ENCODE data around the gene TRAPPC14. TPM values are rescaled to one million over a fixed set of nuclear protein-coding genes. Genes with fewer than 3 reads are reported as not detected.

Gene TRAPPC14
- total and polyA plus RNA-seq, 2 of the 8 experiments (the other 6 are each of a cell fraction or from before 2014, with no cell fraction given), result 11.9 to 22.1 TPM

DNA sequence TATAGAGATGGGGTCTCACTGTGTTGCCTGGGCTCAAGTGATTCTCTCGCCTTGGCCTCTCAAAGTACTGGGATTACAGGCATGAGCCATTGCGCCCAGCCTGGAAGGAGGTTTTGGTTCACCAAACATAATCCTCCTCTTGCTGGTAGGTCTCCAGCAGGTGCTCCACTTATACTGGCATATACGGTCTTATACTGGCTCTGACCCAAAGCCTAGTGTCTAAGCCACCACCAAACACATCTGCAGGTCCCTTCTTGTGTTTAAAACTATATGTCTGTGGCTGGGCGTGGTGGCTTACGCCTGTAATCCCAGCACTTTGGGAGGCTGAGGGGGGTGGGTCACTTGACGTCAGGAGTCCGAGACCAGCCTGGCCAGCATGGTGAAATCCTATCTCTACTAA, 26.4 kb downstream of the TRAPPC14 start:
- Histone ChIP-seq H3K36me3 (ENCODE audit: control insufficient read depth in 2 of 4, insufficient read depth in 4 of 4, low read length in 3 of 4) (no peaks in the 10 kb centered on the region), H4K20me1 (replicated peaks in 1 of 2; ENCODE audit: control insufficient read depth in 1 of 2, insufficient read depth in 2 of 2, low read length in 2 of 2) (no peaks in the 10 kb centered on the region), H3K27me3 (replicated peaks in 1 of 4; ENCODE audit: control insufficient read depth in 3 of 4, extremely low read depth in 1 of 4, insufficient read depth in 3 of 4, low read length in 3 of 4) (peaks cover 0 to 11% (median 0%) of the 10 kb centered on the region in 4 experiments; a peak in 2 of 7 replicates), H2BK120ac (replicated peaks; ENCODE audit: low read depth, low read length) (no peak overlapping the region), H3K23me2 (ENCODE audit: low read depth, low read length) (peaks cover 8% of the 10 kb centered on the region; the same call in 1 of the 2 replicates), H3K4me2 (ENCODE audit: insufficient read depth in 1 of 2, low read depth in 2 of 2, low read length in 2 of 2) (no peak overlapping the region), H3K18ac (ENCODE audit: extremely low read depth, low read length) (no peak overlapping the region), H4K5ac (ENCODE audit: insufficient read length, low read depth, low read length) (no peak overlapping the region), H3K4ac (replicated peaks; ENCODE audit: insufficient read length, low read depth, low read length) (no peak overlapping the region), H3K4me3 (ENCODE audit: extremely low read depth in 1 of 4, insufficient read depth in 2 of 4, low read depth in 3 of 4, low read length in 4 of 4) (no peak overlapping the region), H3K79me2 (ENCODE audit: control insufficient read depth in 1 of 2, insufficient read depth in 2 of 2, low read length in 2 of 2) (no peaks in the 10 kb centered on the region), H4K91ac (replicated peaks; ENCODE audit: insufficient read length, low read length) (no peak overlapping the region), H2BK15ac (ENCODE audit: low read length) (no peak overlapping the region), H3K56ac (replicated peaks; ENCODE audit: insufficient read length, low read depth, low read length) (no peak overlapping the region), H3K9ac (replicated peaks in 1 of 4; ENCODE audit: extremely low read depth in 1 of 4, low read depth in 3 of 4, low read length in 3 of 4) (no peak overlapping the region), H3K23ac (ENCODE audit: insufficient read length) (no peak overlapping the region), H3K79me1 (ENCODE audit: low read depth, low read length) (no peaks in the 10 kb centered on the region), H3K4me1 (replicated peaks in 1 of 4; ENCODE audit: control insufficient read depth in 3 of 4, insufficient read depth in 4 of 4, low read length in 3 of 4) (peaks cover 0 to 8% (median 0%) of the 10 kb centered on the region in 4 experiments; a peak in 2 of 7 replicates), H2BK20ac (ENCODE audit: low read length) (no peak overlapping the region), H3K27ac (ENCODE audit: low read depth, low read length) (no peak overlapping the region), H3K14ac (ENCODE audit: insufficient read length) (no peak overlapping the region), H2BK5ac (ENCODE audit: low read depth, low read length) (no peak overlapping the region), H2AK5ac (ENCODE audit: low read depth, low read length) (no peak overlapping the region), H3K9me3 (ENCODE audit: insufficient read depth in 2 of 2, low read depth in 1 of 2, low read length in 1 of 2) (no peaks in the 10 kb centered on the region), H2BK12ac (ENCODE audit: low read depth, low read length) (0 out of 2 replicates have a peak overlapping the region, but pooled peaks have one; percentile 39), H2AFZ (ENCODE audit: low read length) (no peak overlapping the region), H4K8ac (ENCODE audit: extremely low read depth, insufficient read depth, low read length) (no peak overlapping the region)
- ChIA-PET POLR2A (ENCODE audit: partially characterized antibody) (interaction anchor here (0.5 to 3.3 kb wide), 17 partner anchors 9 to 86 kb away, joined by 3 to 14 read pairs (median 5); partner anchors contain the start of genes AP4M1, GAL3ST4, GPC2 and MCM7), CTCF (ENCODE audit: partially characterized antibody) (interaction anchor here (0.7 to 9.0 kb wide), 31 partner anchors 8 to 275 kb away, joined by 3 to 108 read pairs (median 8); partner anchors contain the start of genes AP4M1, GAL3ST4, LAMTOR4 and MCM7)
- 72% methylated on average over 7 of the region's 7 CpGs; no CpG with 5 or more reads in 1 of the 2 experiments for WGBS, 2 experiments (ENCODE audit: extremely low coverage in 1 of 2, insufficient coverage in 1 of 2, insufficient read length in 1 of 2, insufficient replicate concordance in 2 of 2, low coverage in 1 of 2, low lambda C conversion rate in 2 of 2, missing lambda C conversion rate in 1 of 2)
- no peak for FAIRE-seq
- TF ChIP-seq, protein P1, sequence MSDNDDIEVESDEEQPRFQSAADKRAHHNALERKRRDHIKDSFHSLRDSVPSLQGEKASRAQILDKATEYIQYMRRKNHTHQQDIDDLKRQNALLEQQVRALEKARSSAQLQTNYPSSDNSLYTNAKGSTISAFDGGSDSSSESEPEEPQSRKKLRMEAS (IDR thresholded peaks at IDR 0.05), result no peak
- no peak for TF ChIP-seq GABPA (IDR thresholded peaks at IDR 0.05; ENCODE audit: borderline replicate concordance, insufficient read depth, low read length)
- no peak for TF ChIP-seq CREB1 (IDR thresholded peaks at IDR 0.05)
- TF ChIP-seq MAFK (IDR thresholded peaks at IDR 0.05; ENCODE audit: low read depth, low read length), result no peak
- TF ChIP-seq RNF2 (IDR thresholded peaks at IDR 0.05; ENCODE audit: borderline replicate concordance, low read depth, low read length, missing control alignments, poor library complexity, severe bottlenecking), result no peak
- TF ChIP-seq EGR1 (IDR thresholded peaks at IDR 0.05; ENCODE audit: borderline replicate concordance, low read depth, low read length), result no peak
- TF ChIP-seq, protein P2, sequence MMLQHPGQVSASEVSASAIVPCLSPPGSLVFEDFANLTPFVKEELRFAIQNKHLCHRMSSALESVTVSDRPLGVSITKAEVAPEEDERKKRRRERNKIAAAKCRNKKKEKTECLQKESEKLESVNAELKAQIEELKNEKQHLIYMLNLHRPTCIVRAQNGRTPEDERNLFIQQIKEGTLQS (IDR thresholded peaks at IDR 0.05; ENCODE audit: insufficient read depth, low read depth, low read length), result no peak
- DNase-seq (ENCODE audit: low read depth in 1 of 2, low spot score in 2 of 2), result no peak

Data from H1 (cell line).